Activated CD4-positive, alpha-beta T cell treated with anti-CD3 and anti-CD28 coated beads, Interleukin-10, Interleukin-2, amounts not matched to agents 100 ng/mL and 50 ng/mL, durations not matched to agents 16 hours and 8 hours (primary cell): ENCODE measurements around the gene CDRT4.

Source experiments
- DNase-seq: peaks from one replicate; pipeline ENCODE4 v3.0.0-alpha.2; 2020

Gene CDRT4

GRCh38 chr17:15388356-15389041 is 78.9 kb downstream of the CDRT4 start:
- no peak for DNase-seq

- DNase-seq, result no peak
These were observed 81.3 kb downstream of the CDRT4 start for GRCh38 chr17:15386083-15386482.
